AG04450 (cell line): ENCODE results near the gene PP2D1. TPM values are rescaled to one million over a fixed set of nuclear protein-coding genes. Genes with fewer than 3 reads are reported as not detected.
"Not testable (repeated sequence)": the region's sequence is repeated elsewhere in the genome, so short reads cannot be mapped to it uniquely, and the experiment has no call there.

Experiments
- CTCF ChIA-PET: fragments of 300-600, 350-600 bp; formaldehyde crosslinking; extraction: SDS; loops from one replicate; lab custom pipeline; 2022; ENCODE audit warnings: antibody characterized with exemption, inconsistent platforms; lab: Charles Lee
- POLR2A ChIA-PET: fragments of 350-600 bp; formaldehyde crosslinking; extraction: SDS; loops from one replicate; lab custom pipeline; 2021; ENCODE audit warnings: antibody characterized with exemption, inconsistent platforms; lab: Yijun Ruan, JAX
- DNase-seq: peaks from one replicate; pipeline ENCODE4 v3.0.0-alpha.2; 2011; ENCODE audit warnings: low read depth, low spot score
- H3K27ac ChIP-seq: one replicate; pipeline ENCODE4 v1.5.1; 2012; ENCODE audit warnings: low read depth, low read length, control low read depth
- H3K27me3 ChIP-seq: one replicate; pipeline ENCODE4 v1.6.0; 2012; ENCODE audit warnings: low read length; ENCODE audit not compliant: control insufficient read depth, insufficient read depth
- H3K4me3 ChIP-seq: 2 replicates; pipeline ENCODE4 v1.5.1; 2011; ENCODE audit warnings: mild to moderate bottlenecking, low read depth, low read length, control low read depth
- H3K9me3 ChIP-seq: 2 replicates; pipeline ENCODE4 v1.5.1; 2012; ENCODE audit warnings: low read length; ENCODE audit not compliant: control insufficient read depth, insufficient read depth
- CTCF ChIP-seq: IDR thresholded peaks from 2 replicates; pipeline ENCODE4 v1.5.1; 2011; ENCODE audit warnings: low read depth, low read length, control low read depth, inconsistent platforms
- polyA plus RNA-seq: library from polyadenylated mRNA; depleted of rRNA; stranded (reverse); fragments of >200 nt; gene quantifications from 2 replicates; pipeline ENCODE4 v1.2.3, GENCODE V29; 2011

Gene PP2D1
- polyA plus RNA-seq, 1 experiment, result not detected

- H3K9me3 ChIP-seq, result no peaks in the 10 kb centered on the region; the same call in 1 of the 2 replicates
- no peak for TF ChIP-seq CTCF
- no peak overlapping the region for H3K27ac ChIP-seq
- ChIA-PET POLR2A (no interaction called here), CTCF (no interaction called here)
- no peak for DNase-seq
- H3K27me3 ChIP-seq, result no peaks in the 10 kb centered on the region
- no peak overlapping the region for H3K4me3 ChIP-seq
Measured at GRCh38 chr3:20052851-20053250, 40.8 kb upstream of the PP2D1 start.

GRCh38 chr3:20051123-20051806, 39.2 kb upstream of the PP2D1 start:
- POLR2A ChIA-PET, result no interaction called here
- no peak for DNase-seq
- TF ChIP-seq CTCF, result no peak
- CTCF ChIA-PET, result no interaction called here
- Histone ChIP-seq H3K4me3 (no peak overlapping the region), H3K9me3 (no peaks in the 10 kb centered on the region; the same call in 1 of the 2 replicates), H3K27ac (no peak overlapping the region), H3K27me3 (no peaks in the 10 kb centered on the region)

- no peak for TF ChIP-seq CTCF
- Histone ChIP-seq H3K9me3 (no peaks in the 10 kb centered on the region; the same call in 1 of the 2 replicates), H3K4me3 (no peak overlapping the region), H3K27ac (no peak overlapping the region), H3K27me3 (no peaks in the 10 kb centered on the region)
- DNase-seq, result no peak
- POLR2A ChIA-PET, result no interaction called here
- CTCF ChIA-PET, result no interaction called here
Measured at GRCh38 chr3:20047976-20048883, 36.2 kb upstream of the PP2D1 start.

GRCh38 chr3:20047341-20047779, 35.3 kb upstream of the PP2D1 start:
- no peak for TF ChIP-seq CTCF
- Histone ChIP-seq H3K27ac (no peak overlapping the region), H3K9me3 (no peaks in the 10 kb centered on the region; the same call in 1 of the 2 replicates), H3K27me3 (no peaks in the 10 kb centered on the region), H3K4me3 (no peak overlapping the region)
- CTCF ChIA-PET, result no interaction called here
- POLR2A ChIA-PET, result no interaction called here
- no peak for DNase-seq

DNA sequence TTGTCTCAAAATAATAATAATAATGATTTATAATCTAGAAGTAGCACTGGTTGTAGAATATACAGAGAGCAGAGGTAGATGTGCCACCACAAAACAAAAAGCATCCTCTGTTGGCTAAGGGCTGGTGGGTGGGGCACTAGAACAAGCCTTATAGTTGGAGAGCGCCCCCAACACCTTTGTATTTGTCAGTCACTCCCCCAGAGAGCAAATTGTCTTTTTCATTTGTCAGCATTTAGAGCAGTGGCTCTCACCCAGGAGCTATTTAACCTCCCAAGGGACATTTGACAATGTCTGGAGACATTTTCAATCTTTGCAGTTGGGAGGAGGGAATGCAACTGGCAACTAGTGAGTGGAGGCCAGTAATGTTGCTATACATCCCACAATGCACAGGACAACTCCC, 34.5 kb upstream of the PP2D1 start:
- Histone ChIP-seq H3K27ac (no peak overlapping the region), H3K9me3 (no peaks in the 10 kb centered on the region; the same call in 1 of the 2 replicates), H3K4me3 (no peak overlapping the region), H3K27me3 (no peaks in the 10 kb centered on the region)
- ChIA-PET POLR2A (no interaction called here), CTCF (no interaction called here)
- no peak for DNase-seq
- no peak for TF ChIP-seq CTCF

- CTCF ChIA-PET, H3K27ac ChIP-seq, H3K27me3 ChIP-seq, POLR2A ChIA-PET, H3K4me3 ChIP-seq, DNase-seq, H3K9me3 ChIP-seq: not testable (repeated sequence)
Measured at GRCh38 chr3:20045141-20045540, 33.1 kb upstream of the PP2D1 start.
